HCT116 (cell line): ENCODE results near the gene TEX19.

Experiments
- EZH2phosphoT487 ChIP-seq: fragments of 200-600 bp; IDR thresholded peaks from 2 replicates; pipeline ENCODE4 v1.6.1; 2018; ENCODE audit warnings: antibody characterized with exemption, borderline replicate concordance
- JUND ChIP-seq: IDR thresholded peaks from 2 replicates; pipeline ENCODE4 v1.6.1; 2012
- TF ChIP-seq, protein P1 (sequence below): IDR thresholded peaks from 2 replicates; pipeline ENCODE4 v1.6.1; 2012

DNA sequence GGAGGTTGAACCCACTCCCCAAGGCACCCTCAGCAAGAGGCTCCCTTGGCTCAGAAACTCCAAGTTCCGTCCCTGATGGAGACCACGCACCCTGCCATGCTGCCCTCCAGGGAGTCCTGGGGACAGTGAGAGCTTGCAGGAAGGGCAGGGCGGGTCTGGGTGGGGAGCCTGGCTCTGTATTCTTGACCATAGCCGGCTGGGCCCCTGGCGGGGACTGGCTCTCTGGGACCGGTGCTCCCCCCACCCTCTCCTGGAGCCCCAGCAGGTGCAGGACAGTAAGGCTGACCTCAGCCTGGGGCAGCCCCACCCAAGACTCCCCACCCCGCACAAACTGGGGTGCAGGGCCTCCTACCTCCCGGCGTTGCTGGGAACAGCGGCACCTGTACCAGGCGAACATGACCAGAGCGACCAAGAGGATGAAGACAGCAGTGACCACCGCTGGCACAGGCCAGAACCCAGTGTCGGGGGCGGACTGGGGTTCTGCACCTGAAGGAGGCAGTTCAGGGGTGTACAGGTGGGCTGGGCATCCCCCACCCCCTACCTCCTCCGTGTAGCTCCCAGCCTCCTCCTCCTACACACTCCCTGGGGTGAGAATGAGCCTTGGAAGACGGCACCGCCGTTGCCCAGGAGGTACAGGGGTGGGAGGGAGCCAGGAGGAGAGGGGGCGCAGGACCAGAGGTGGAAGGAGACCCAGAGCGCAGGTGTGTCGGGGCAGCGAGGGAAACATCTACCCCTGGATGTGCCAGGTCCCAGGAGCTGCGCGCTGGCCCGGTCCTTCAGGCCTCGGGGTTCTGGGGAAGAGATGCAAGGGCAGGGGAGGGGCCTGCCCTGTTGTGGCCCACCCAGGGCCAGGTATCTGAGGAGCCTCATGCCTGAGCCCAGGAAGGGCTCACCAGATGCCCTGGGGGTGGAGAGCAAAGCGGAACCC, 36.3 kb upstream of the TEX19 start:
- TF ChIP-seq EZH2phosphoT487, result no peak
- no peak for TF ChIP-seq JUND
- TF ChIP-seq, protein P1, sequence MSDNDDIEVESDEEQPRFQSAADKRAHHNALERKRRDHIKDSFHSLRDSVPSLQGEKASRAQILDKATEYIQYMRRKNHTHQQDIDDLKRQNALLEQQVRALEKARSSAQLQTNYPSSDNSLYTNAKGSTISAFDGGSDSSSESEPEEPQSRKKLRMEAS, result no peak
